Spleen (tissue), 7 donors: ENCODE data around the gene CAMSAP2.

Source experiments
- CTCF ChIP-seq, 11 experiments: fragments of 200-600 bp in 7 of 11; fragments of 450-650 bp in 4 of 11; sonication (generic) in 4 of 11; IDR thresholded peaks in 8 of 11; conservative IDR thresholded peaks in 3 of 11; 1 replicate in 7 of 11; 2 replicates in 4 of 11; pipeline versions ENCODE4 v1.4.0 to v1.8.0; 2016 to 2021; ENCODE audit warnings: antibody characterized with exemption in 11 of 11, inconsistent platforms in 4 of 11, mild to moderate bottlenecking in 1 of 11
- POLR2A ChIP-seq, 3 donors: fragments of 450-650 bp; IDR thresholded peaks; one replicate each; pipeline ENCODE4 v1.5.1; 2017; ENCODE audit warnings: antibody characterized with exemption in 3 of 3, mild to moderate bottlenecking in 1 of 3
- POLR2AphosphoS5 ChIP-seq, 3 donors: sonication (generic); formaldehyde crosslinking; IDR thresholded peaks; one replicate each; pipeline ENCODE4 v1.5.1; 2017; ENCODE audit warnings: antibody characterized with exemption in 3 of 3
- donor health status: DM: no; HTN: no; CAD: no; lungs with moderate emphysema.
- donor health status: DM: no; HTN: no; CAD: no.
- donor health status: DM: no; HTN: no; CAD: no.

GRCh38 chr1:200729863-200730262 lies 8.8 kb upstream of the CAMSAP2 start:
- TF ChIP-seq CTCF (IDR thresholded peaks at IDR 0.05 in 8 of 11, conservative IDR thresholded peaks at IDR 0.05 in 3 of 11), result no peak
- no peak for TF ChIP-seq POLR2AphosphoS5 (IDR thresholded peaks at IDR 0.05)
- TF ChIP-seq POLR2A (IDR thresholded peaks at IDR 0.05), result no peak
